Measurements from ENCODE around the gene ATG16L2. TPM values are rescaled to one million over a fixed set of nuclear protein-coding genes. Genes with fewer than 3 reads are reported as not detected.

The ATG16L2 gene
- total and polyA plus RNA-seq, 10 of the 15 experiments (the other 5 are each of a cell fraction or from before 2014, with no cell fraction given) = 1.9 to 67.7 (median 30.4) TPM

- TF ChIP-seq ZNF687 (IDR thresholded peaks at IDR 0.05) (no peak), IKZF1 (conservative IDR thresholded peaks at IDR 0.05) (no peak), EZH2 (IDR thresholded peaks at IDR 0.05; ENCODE audit: borderline replicate concordance, control insufficient read depth, low read depth, low read length) (no peak), BMI1 (IDR thresholded peaks at IDR 0.05; ENCODE audit: borderline replicate concordance) (no peak)
These were observed 50.8 kb downstream of the ATG16L2 start (continued) for GRCh38 chr11:72864702-72865655.

DNA sequence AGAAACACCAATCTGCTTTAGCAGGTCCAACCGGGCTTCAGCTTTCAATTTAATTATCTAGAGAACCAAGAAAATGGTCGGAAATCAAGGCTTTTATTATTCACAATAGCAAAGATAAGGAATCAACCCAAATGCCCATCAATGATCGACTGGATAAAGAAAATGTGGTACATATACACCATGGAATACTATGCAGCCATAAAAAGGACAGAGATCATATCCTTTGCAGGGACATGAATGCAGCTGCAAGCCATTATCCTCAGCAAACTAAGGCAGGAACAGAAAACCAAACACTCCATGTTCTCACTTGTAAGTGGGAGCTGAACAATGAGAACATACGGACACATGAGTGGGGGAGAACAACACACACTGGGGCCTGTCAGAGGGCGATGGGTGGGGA is 53.8 kb downstream of the ATG16L2 start:
- no peaks in the 10 kb centered on the region for H3K27me3 ChIP-seq (replicated peaks in 1 of 2; ENCODE audit: control insufficient read depth in 2 of 2, insufficient read depth in 2 of 2, low read length in 1 of 2)
- in situ Hi-C loops (cut with MboI) (no loop called here), intact Hi-C loops (cut with micrococcal nuclease; ENCODE audit: unreplicated experiment) (no loop called here)
- DNase-seq (ENCODE audit: low read depth, low spot score) (no peak), FAIRE-seq (no peak), ATAC-seq (no peak)
- SMC1A ChIA-PET (ENCODE audit: uncharacterized antibody, unreplicated experiment) = interaction anchor here (1.0 kb wide), 1 partner anchor 18 kb away, joined by 3 read pairs; no protein-coding TSS in a partner anchor
- H2AFZ ChIP-seq (ENCODE audit: control insufficient read depth, low read depth, low read length) = no peak overlapping the region
- H3K4me3 ChIP-seq = no peak overlapping the region
- 90% methylated on average over 5 of the region's 5 CpGs for WGBS (ENCODE audit: insufficient coverage, insufficient replicate concordance, low lambda C conversion rate, missing lambda C conversion rate)
- CTCF ChIA-PET = interaction anchor here (1.0 kb wide), 1 partner anchor 11 kb away, joined by 3 read pairs; no protein-coding TSS in a partner anchor
- H3K4me2 ChIP-seq (ENCODE audit: control insufficient read depth, insufficient read depth) = no peak overlapping the region
- POLR2A ChIA-PET = interaction anchor here (0.6 kb wide), 1 partner anchor 239 kb away, joined by 3 read pairs; no protein-coding TSS in a partner anchor
- peaks cover 1 to 15% of the 10 kb centered on the region in 2 experiments for H3K36me3 ChIP-seq (ENCODE audit: control insufficient read depth in 2 of 2, insufficient read depth in 2 of 2, low read length in 1 of 2)
- H4K20me1 ChIP-seq (ENCODE audit: control insufficient read depth, insufficient read depth) = no peaks in the 10 kb centered on the region
- no peaks in the 10 kb centered on the region for H3K4me1 ChIP-seq (ENCODE audit: control insufficient read depth, insufficient read depth, low read length)
- no TSS peak for BruUV-seq (replicated peaks)
- no peaks in the 10 kb centered on the region for H3K9me3 ChIP-seq (replicated peaks; ENCODE audit: control insufficient read depth, insufficient read depth, low read length)
- no peak overlapping the region for H3K27ac ChIP-seq (ENCODE audit: control insufficient read depth, insufficient read depth)
- RAD21 ChIA-PET (ENCODE audit: unreplicated experiment) = no interaction called here
- H3K9ac ChIP-seq (ENCODE audit: control insufficient read depth, insufficient read depth, low read length) = no peak overlapping the region
- no peaks in the 10 kb centered on the region for H3K79me2 ChIP-seq (ENCODE audit: control insufficient read depth, insufficient read depth, low read length)
- TF ChIP-seq EED (IDR thresholded peaks at IDR 0.05; ENCODE audit: low read depth) (no peak), RB1 (IDR thresholded peaks at IDR 0.05; ENCODE audit: borderline replicate concordance) (no peak), KAT2A (conservative IDR thresholded peaks at IDR 0.05; ENCODE audit: control insufficient read depth, low read depth, low read length) (no peak), CHD4 (IDR thresholded peaks at IDR 0.05) (no peak), NFYA (IDR thresholded peaks at IDR 0.05; ENCODE audit: borderline replicate concordance, low read depth, low read length) (no peak), KLF5 (IDR thresholded peaks at IDR 0.05; ENCODE audit: partially characterized antibody) (no peak), ZZZ3 (IDR thresholded peaks at IDR 0.05; ENCODE audit: control insufficient read depth, insufficient read length, low read depth) (no peak), ZNF384 (IDR thresholded peaks at IDR 0.05; ENCODE audit: borderline replicate concordance, low read depth, low read length) (no peak), TCF3 (IDR thresholded peaks at IDR 0.05; ENCODE audit: borderline replicate concordance, insufficient read depth, low read depth, low read length) (no peak)
- TF ChIP-seq, protein P1, sequence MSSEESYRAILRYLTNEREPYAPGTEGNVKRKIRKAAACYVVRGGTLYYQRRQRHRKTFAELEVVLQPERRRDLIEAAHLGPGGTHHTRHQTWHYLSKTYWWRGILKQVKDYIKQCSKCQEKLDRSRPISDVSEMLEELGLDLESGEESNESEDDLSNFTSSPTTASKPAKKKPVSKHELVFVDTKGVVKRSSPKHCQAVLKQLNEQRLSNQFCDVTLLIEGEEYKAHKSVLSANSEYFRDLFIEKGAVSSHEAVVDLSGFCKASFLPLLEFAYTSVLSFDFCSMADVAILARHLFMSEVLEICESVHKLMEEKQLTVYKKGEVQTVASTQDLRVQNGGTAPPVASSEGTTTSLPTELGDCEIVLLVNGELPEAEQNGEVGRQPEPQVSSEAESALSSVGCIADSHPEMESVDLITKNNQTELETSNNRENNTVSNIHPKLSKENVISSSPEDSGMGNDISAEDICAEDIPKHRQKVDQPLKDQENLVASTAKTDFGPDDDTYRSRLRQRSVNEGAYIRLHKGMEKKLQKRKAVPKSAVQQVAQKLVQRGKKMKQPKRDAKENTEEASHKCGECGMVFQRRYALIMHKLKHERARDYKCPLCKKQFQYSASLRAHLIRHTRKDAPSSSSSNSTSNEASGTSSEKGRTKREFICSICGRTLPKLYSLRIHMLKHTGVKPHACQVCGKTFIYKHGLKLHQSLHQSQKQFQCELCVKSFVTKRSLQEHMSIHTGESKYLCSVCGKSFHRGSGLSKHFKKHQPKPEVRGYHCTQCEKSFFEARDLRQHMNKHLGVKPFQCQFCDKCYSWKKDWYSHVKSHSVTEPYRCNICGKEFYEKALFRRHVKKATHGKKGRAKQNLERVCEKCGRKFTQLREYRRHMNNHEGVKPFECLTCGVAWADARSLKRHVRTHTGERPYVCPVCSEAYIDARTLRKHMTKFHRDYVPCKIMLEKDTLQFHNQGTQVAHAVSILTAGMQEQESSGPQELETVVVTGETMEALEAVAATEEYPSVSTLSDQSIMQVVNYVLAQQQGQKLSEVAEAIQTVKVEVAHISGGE (CRISPR knock-in tag; IDR thresholded peaks at IDR 0.05) = no peak
